Fibroblast of mammary gland (primary cell): ENCODE measurements around the gene PIERCE2.
"Not testable (repeated sequence)": the region's sequence is repeated elsewhere in the genome, so short reads cannot be mapped to it uniquely, and the experiment has no call there.

Experiments used
- DNase-seq: peaks from one replicate; pipeline ENCODE4 v3.0.0-alpha.2; 2010; ENCODE audit warnings: low read depth
- H3K4me3 ChIP-seq: 2 replicates; pipeline ENCODE4 v1.5.1; 2011; ENCODE audit warnings: low read depth, mild to moderate bottlenecking, low read length, moderate library complexity; ENCODE audit not compliant: control insufficient read depth
- CTCF ChIP-seq: conservative IDR thresholded peaks from 2 replicates; pipeline ENCODE4 v1.5.1; 2011; ENCODE audit warnings: low read depth, low read length, inconsistent platforms; ENCODE audit not compliant: control insufficient read depth, insufficient read depth

Gene PIERCE2

GRCh38 chr15:55401786-55402246, 6.5 kb upstream of the PIERCE2 start:
- H3K4me3 ChIP-seq = no peak overlapping the region
- TF ChIP-seq CTCF = no peak
- no peak for DNase-seq

DNA sequence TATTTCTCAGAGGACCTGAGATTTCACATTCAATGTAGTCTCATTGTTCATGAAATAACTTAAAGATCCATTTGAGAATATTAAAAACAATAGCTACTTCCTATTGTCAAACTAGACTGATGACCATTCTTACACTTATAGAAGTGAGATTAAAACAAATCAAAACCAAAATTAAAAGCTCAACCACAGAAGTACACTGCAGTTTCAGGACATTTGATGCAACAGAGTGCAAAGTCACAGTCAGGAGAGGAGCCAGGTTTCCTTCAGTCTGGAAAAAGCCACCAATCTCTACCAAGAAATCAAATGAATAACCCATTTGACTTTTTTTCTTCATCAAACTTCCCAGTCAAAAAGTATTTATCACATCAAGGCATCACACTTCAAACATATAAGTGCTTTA, 5.6 kb upstream of the PIERCE2 start:
- DNase-seq = no peak
- no peak overlapping the region for H3K4me3 ChIP-seq
- TF ChIP-seq CTCF = no peak

GRCh38 chr15:55403531-55403930, 4.8 kb upstream of the PIERCE2 start:
- peak; percentile 18 for DNase-seq
- no peak overlapping the region for H3K4me3 ChIP-seq
- no peak for TF ChIP-seq CTCF

DNA sequence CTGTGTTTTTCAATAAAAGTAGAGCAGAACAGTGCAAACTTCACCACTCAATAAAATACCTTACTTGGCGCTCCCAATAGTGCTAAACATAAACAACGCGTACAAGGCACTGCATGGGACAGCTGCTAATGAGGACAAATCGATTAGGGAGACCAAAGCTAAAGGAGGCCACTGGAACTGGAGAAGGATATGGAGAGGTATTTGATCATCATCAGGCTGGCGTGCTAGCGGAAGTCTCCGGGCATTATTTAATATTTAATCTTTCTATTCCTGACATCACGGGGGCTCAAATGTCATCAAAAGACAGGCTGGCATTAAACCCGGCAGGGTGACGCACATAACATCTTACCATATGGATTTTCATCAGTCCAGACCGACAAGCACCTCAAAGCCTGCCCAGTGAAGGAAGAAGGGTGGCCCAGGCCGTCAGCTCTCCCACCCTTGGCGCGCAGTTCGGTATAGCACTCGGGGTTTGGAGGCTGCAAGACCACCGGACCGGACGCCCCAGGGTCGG, 740 bp upstream of the PIERCE2 start:
- no peak for TF ChIP-seq CTCF
- peak overlapping the region; percentile 80 for H3K4me3 ChIP-seq
- peak; percentile 46 for DNase-seq

DNA sequence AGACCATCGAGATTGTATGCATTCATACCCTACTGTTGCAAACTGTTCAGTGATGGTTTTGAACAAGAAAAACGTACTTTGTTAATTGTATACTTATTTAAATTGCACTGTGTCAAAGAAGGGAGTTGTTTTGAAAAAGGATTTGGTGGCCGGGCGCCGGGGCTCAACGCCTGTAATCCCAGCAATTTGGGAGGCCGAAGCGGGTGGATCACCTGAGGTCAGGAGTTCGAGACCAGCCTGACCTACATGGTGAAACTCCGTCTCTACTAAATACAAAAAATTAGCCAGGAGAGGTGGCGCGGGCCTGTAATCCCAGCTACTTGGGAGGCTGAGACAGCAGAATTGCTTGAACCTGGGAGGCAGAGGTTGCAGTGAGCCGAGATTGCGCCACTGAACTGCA, 681 bp downstream of the PIERCE2 start:
- not testable (repeated sequence) for DNase-seq
- peak overlapping the region; percentile 80 for H3K4me3 ChIP-seq

- not testable (repeated sequence) for H3K4me3 ChIP-seq, DNase-seq
Observed at GRCh38 chr15:55417678-55418077, 9.4 kb downstream of the PIERCE2 start.

DNA sequence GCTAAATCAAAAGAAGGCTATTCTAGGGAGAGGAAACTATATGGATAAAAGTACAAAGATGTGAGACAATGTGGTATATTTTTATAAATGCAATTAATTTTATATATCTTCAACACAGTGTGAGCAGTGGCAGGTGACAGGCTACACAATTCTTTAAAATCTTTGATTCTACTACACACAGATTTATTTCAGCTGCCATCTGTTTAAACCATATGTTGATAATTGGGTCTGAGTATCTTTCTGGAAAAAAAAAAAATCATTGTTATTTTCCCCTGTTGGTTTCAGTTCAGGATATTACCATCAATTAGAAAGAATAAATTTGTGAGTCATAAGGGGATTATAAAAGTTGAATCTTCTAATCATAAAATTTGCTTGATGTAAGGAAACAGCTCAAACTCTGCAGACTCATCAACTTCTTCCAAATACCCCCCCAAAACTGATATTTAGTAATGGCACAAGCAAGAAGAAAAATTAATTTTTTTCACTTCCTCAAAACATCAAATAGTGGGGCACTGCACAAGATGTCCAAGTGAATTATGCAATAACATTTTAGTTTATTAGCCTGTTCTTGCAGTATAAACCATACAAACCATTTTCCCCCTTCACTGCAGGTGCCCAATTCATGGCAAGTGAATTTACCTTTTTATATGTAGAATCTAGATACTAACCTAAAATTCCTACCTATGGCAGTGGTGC, 12.0 kb downstream of the PIERCE2 start:
- TF ChIP-seq CTCF = no peak
- H3K4me3 ChIP-seq = no peak overlapping the region
- no peak for DNase-seq

DNA sequence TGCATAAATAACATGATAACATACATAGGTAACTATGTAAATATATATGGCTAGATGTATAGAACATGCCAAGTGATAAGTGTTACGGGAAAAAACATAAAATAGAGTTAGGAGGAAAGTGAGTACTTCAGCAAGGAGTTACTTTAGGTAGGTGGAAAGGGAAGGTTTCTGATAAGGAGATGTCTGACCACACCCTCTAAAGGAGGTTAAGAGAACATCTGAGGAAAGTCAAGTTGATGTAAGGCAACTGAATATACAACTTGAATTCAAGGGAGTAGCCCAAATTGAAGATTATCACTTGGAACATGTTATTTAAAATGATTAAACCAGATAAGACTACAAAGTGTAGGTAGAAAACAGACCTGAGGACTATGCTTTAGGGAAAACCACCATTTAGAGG, 13.8 kb downstream of the PIERCE2 start:
- no peak overlapping the region for H3K4me3 ChIP-seq
- DNase-seq = no peak
- TF ChIP-seq CTCF = no peak
